NCI-H146 treated with DMSO at 0.1 percent for 48 hours (cell line): ENCODE data around the gene RDH8.

Experiments
- DNase-seq: peaks from one replicate; lab custom pipeline; 2025; ENCODE audit not compliant: unreplicated experiment; lab: John Stamatoyannopoulos, UW

Gene RDH8

GRCh38 chr19:10036601-10037071 lies 23.4 kb downstream of the RDH8 start:
- DNase-seq, result no peak

- no peak for DNase-seq
Observed at GRCh38 chr19:10037367-10037766, 24.1 kb downstream of the RDH8 start.

- no peak for DNase-seq
Observed at GRCh38 chr19:10037809-10038208, 24.5 kb downstream of the RDH8 start.

- DNase-seq, result no peak
Observed at GRCh38 chr19:10043286-10043927, 30.1 kb downstream of the RDH8 start.

- DNase-seq, result no peak
Observed at GRCh38 chr19:10044390-10044789, 31.1 kb downstream of the RDH8 start.

- no peak for DNase-seq
Observed at GRCh38 chr19:10045371-10045770, 32.1 kb downstream of the RDH8 start.

- no peak for DNase-seq
Observed at GRCh38 chr19:10049626-10050025, 36.3 kb downstream of the RDH8 start.

- no peak for DNase-seq
Observed at GRCh38 chr19:10052602-10053360, 39.5 kb downstream of the RDH8 start.

GRCh38 chr19:10061717-10062310 lies 48.5 kb downstream of the RDH8 start:
- no peak for DNase-seq

GRCh38 chr19:10068205-10068604 lies 54.9 kb downstream of the RDH8 start:
- DNase-seq, result no peak

GRCh38 chr19:10069046-10069445 lies 55.8 kb downstream of the RDH8 start:
- DNase-seq, result no peak

- no peak for DNase-seq
Observed at GRCh38 chr19:10070730-10071446, 57.6 kb downstream of the RDH8 start.
